HT1080 (cell line): ENCODE results near the gene UGT1A6. TPM values are rescaled to one million over a fixed set of nuclear protein-coding genes. Genes with fewer than 3 reads are reported as not detected.
A peak's percentile ranks its signal among the peaks of the same experiment; 100 is the strongest.
"Not testable (repeated sequence)": the region's sequence is repeated elsewhere in the genome, so short reads cannot be mapped to it uniquely, and the experiment has no call there.

Source experiments
- DNase-seq: peaks from one replicate; pipeline ENCODE4 v3.0.0-alpha.2; 2015; ENCODE audit warnings: low read depth
- polyA plus RNA-seq, 2 experiments: library from polyadenylated mRNA; depleted of rRNA; stranded (reverse); fragments of >200 nt; gene quantifications; 2 replicates each; pipeline ENCODE4 v1.2.3, GENCODE V29; 2015
- total RNA-seq: library from RNA; depleted of rRNA; stranded (reverse); fragments of >200 nt; shearing (Covaris generic); gene quantifications from 2 replicates; pipeline ENCODE4 v1.2.3, GENCODE V29; 2014; rRNA removed

Gene UGT1A6
- total RNA-seq, result not detected in 2 replicates
- not detected in 2 replicates for polyA plus RNA-seq (2015; cell fraction: cytosol; rRNA removed)
- polyA plus RNA-seq (2015; cell fraction: nucleus; rRNA removed), result not detected in 2 replicates

DNA sequence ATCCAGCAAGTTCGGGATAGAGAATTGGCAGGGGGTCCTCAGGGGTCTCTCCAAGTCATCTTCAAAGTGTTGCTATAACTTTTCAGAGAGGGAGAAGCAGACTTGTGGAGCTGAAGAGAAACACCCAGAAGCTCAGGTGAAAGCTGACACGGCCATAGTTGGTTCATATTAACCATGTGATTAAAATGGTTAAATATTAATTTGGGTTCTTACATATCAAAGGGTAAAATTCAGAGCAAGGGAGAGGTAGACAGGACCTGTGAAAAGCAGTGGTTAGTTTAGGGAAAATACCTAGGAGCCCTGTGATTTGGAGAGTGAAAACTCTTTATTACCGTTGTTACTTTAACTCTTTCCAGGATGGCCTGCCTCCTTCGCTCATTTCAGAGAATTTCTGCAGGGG is at the start of gene UGT1A6:
Gene UGT1A6 (plus strand): TSS at position 243 of the 400 bp plus-strand sequence. CDS start 115 bp downstream, at position 358.
- no peak for DNase-seq

DNA sequence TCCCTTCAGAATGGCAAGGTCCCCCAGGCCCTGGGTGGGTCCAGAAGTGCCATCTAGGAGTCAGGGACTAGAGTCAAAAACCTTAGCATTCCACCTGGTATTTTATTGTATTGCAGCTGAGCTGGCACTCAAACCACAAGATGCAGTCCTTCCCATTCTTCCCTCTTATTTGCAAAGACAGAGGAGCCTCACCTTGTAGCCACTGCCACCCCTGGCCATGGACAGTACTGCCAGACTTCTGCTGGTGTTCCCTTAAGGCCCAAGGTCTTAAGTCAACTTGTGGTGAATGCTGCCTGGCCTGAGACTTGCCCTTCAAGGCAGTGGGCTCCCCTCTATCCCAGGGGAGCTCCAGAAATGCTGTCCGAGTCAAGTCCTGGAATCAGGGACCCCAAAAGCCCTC is 49.6 kb upstream of the UGT1A6 start:
- peak; percentile 28 for DNase-seq

DNA sequence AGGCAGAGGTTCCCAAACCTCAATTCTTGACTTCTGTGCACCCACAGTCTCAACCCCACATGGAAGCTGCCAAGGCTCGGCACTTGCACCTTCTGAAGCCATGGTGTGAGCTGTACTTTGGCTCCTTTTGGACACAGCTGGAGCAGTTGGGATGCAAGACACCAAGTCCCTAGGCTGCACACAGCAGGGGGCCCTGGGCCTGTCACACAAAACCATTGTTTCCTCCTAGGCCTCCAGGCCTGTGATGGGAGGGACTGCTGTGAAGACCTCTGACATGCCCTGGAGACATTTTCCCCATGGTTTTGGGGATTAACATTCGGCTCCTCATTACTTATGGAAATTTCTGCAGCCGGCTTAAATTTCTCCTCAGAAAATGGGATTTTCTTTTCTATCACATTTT is 46.7 kb upstream of the UGT1A6 start:
- DNase-seq, result not testable (repeated sequence)

DNA sequence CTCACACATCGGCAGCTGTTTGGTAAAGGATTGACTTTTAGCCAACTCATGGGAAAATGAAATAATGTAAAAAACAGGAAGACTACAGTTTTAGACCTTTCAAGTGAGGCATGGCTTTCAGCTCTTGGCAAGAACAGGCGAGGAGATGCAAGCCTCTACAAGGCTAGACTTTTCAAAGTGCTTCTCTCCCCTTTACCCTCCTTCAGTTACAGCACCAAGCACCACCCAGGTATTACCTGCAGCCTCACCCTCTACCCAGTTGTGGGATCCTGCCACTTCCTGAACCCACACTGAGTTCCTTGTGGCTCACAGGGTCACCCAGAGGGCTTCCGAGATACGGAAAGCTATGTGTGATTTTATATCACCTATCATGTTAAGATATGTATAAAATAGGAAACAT is 41.7 kb upstream of the UGT1A6 start:
- DNase-seq, result no peak

DNA sequence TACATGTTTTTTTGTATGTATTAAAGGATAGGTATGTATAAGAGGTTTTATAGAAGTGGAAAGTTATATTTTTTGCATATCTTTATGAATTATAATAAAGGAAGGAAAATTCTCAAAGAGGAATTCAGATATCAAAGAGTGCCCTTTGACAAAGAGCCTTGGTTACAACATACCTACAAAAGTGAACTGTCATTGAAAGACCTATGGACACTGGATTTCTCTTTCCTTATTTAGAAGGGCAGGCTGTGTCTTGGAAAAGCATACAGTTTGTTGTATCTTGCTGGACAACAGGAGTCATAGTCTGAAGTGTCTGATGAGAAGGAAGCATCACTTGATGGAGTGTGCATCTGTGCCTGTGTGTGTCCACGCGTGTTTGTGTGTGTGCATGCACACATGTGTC is 41.3 kb upstream of the UGT1A6 start:
- DNase-seq, result no peak

GRCh38 chr2:233654501-233654900 is 38.2 kb upstream of the UGT1A6 start:
- no peak for DNase-seq

DNA sequence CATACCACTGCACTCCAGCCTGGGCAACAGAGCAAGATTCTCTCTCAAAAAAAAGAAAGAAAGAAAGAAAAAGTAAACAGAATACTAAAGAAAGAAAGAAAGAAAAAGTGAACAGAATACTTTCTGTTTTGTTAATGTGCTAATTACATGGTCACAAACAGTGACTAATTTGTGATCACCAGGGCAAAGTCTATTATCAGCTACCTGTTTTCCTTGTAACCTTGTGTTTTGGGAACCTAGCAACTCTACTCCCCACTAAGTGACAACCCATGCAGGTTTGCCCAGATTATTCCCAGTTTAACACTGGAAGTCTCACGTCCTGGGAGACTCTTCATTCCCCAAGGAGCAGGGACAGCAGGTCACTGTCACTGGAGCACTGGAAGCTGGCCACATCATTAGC is 37.6 kb upstream of the UGT1A6 start:
- no peak for DNase-seq

GRCh38 chr2:233655943-233656342 is 36.7 kb upstream of the UGT1A6 start:
- DNase-seq, result not testable (repeated sequence)

DNA sequence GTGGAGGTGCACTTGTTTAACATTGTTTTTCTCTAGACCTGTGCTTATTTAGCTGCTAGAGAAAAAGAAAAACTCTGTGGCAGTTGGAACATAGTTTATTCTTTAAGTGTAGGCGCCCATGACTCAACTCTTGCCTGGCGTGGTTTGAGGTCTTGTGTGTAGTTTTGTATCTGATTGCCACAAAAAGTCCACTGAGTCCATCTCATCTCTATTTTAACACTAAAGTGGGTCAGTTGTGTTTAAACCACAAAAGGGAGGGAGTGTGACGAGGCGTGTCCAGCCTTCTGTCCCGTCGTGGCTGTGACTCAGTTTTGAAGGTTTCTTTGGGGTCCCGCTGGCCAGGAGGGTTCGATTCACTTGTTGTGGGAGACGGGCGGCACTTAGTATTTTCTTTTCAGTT is 36.2 kb upstream of the UGT1A6 start:
- DNase-seq, result no peak

- no peak for DNase-seq
Observed at GRCh38 chr2:233658610-233659009, 34.1 kb upstream of the UGT1A6 start.

- DNase-seq, result no peak
Observed at GRCh38 chr2:233663911-233664310, 28.8 kb upstream of the UGT1A6 start.

DNA sequence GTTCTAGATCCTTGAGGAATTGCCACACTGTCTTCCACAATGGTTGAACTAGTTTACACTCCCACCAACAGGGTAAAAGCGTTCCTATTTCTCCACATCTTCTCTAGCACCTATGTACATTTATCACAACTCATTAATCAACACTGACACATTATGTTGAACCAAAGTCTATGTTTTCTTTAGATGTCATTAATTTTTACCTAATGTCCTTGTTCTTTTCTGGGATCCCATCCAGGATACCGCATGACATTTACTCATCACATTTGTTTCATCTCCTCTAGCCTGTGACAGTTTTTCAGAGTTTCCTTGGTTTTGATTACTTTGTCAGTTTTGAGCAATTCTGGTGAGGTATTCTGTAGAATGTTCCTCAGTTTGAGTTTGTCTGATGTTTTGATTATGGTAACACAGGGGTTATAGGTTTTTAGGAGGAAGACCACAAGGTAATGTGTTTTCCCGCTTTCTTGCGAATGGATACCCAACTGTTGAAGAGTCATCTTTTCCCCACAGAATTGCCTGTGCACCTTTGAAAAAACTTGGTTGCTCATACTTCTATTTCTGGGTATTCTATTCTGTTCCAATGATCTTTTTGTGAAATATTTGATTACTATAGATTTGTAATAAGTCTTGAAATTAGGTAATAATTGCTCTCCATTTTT is 24.0 kb upstream of the UGT1A6 start:
- no peak for DNase-seq

DNA sequence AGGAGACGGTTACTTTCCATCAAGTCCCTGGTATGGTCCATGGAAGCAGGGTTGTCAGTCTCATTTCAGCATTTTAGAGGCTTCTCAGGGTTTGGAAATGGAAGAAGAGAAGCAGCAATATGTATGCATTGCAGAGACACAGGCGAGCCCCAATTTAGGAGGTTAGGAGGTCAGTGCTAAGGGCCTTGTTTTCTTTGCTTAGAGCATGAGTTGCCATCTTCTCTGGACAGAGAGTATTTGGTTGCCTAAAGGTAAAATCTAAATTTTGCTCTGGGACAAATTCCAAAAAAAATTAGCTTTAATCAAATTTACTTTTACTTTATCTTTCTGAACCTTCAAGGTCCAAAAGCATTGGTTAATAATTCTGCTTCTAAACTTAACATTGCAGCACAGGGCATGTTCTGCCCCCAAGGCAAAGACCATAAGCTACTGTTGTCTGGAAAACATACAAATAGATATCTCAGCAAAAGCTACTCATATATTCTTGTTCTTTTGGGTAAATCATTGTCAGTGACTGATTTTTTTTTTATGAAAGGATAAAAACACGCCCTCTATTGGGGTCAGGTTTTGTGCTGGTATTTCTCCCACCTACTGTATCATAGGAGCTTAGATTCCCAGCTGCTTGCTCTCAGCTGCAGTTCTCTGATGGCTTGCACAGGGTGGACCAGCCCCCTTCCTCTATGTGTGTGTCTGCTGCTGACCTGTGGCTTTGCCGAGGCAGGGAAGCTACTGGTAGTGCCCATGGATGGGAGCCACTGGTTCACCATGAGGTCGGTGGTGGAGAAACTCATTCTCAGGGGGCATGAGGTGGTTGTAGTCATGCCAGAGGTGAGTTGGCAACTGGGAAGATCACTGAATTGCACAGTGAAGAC is 21.2 kb upstream of the UGT1A6 start, which contains the start of gene UGT1A9:
Gene UGT1A9 (plus strand): TSS at position 609 of the 872 bp plus-strand sequence. CDS start 37 bp downstream, at position 646.
- DNase-seq, result no peak

DNA sequence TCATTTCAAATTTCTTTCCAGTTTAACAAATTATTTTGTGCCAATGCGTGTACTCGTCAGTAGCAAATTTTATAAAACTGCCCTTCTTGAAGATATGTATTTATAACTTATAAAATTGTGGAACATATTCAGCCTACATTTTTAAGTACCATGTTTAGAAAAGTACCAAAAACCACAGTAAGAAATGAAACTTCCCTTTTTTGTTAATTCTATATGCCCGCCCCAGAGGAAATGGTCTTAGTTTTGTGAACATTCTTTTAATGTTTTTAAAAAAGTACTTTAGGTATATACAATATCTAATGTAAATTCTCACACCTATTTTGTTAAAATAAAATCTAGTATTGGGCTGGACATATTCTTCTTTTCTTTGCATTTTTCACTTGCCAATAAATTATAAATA is 19.8 kb upstream of the UGT1A6 start:
- DNase-seq, result no peak

- DNase-seq, result no peak
Observed at GRCh38 chr2:233673896-233674295, 18.8 kb upstream of the UGT1A6 start.

- no peak for DNase-seq
Observed at GRCh38 chr2:233674314-233674713, 18.4 kb upstream of the UGT1A6 start.

DNA sequence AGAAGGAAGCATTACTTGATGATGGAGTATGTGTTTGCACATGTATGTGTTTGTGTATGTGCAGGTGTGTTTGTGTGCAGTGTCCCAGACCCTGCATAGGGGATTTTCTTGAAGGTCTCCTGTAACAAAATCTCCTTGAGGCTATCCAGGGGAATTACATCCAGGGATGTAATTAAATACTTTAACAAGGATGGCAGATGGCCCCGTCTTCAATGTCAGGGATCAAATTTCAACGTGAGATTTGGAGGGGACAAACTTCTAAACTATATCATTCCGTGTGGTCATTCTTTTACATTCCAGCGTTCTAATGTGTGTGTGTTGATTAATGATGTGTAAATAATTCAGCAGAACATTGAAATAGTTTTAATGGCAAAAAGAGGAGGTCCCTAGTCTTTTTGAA is 17.7 kb upstream of the UGT1A6 start:
- no peak for DNase-seq

GRCh38 chr2:233676046-233676445 is 16.6 kb upstream of the UGT1A6 start:
- peak; percentile 55 for DNase-seq

DNA sequence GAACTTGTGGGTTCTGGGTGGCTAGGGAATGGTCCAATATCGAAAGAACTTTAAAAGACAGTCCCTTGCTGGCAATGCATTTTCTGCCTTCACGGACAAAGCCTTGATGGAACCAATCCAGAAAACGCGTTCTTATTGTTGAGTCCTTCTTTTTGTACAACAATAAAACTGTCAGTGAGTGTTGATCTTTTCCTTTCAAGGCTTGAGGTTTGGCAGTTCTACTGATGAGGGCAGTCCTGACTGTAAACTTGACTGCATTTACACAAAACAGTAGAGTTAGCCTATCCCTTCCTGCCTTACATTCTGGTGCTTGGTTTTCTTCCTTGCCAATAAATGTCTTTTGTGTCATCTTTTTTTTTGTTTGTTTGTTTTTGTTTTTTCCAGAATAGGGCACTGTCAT is 13.5 kb upstream of the UGT1A6 start:
- no peak for DNase-seq

- no peak for DNase-seq
Observed at GRCh38 chr2:233680361-233681045, 12.2 kb upstream of the UGT1A6 start.

GRCh38 chr2:233681521-233682099 is 11.1 kb upstream of the UGT1A6 start, which contains the start of gene UGT1A7:
Gene UGT1A7 (plus strand): TSS chr2:233681901. CDS start chr2:233681938, 37 bp downstream.
- no peak for DNase-seq
